ENCODE results near the gene LRRC75B.

Gene LRRC75B

DNA sequence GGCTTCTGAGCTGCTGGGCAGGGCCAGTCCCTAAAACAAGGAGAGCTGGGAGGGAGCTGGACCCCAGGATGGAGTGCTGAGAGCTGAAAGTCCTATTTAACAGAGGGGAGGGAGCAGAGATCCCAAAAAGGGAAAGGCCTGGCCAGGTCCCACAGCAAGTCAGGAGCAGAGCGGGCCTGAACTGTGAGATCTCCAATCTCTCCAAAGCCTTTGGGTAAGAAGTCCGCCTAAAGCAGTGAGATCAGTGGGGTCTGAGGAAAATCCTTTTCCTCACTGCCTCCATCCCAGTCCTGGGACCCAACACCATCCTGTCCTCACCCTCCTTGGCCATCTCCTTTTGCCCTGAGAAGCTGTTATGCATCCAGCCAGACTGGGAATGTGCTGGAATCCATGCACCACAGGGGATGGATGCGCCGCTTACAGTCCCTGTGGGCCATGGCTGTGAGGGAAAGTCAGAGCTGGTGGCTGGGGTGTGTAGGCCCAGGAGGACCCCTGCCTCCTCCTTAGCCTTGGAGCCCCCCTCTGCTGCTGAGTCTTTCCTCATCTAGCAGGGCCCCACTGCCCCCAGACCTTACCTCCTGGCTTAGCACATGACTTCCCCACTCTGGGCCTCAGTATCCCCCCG is 8.6 kb downstream of the LRRC75B start:
- Histone ChIP-seq H3K9ac (ENCODE audit: low read depth, low read length) (no peak overlapping the region), H3K4me1 (ENCODE audit: control insufficient read depth, insufficient read depth, low read length) (no peaks in the 10 kb centered on the region), H3K4me3 (ENCODE audit: low read depth, low read length) (no peak overlapping the region), H3K9me3 (ENCODE audit: control insufficient read depth, insufficient read depth, low read length) (no peaks in the 10 kb centered on the region), H3K36me3 (ENCODE audit: control insufficient read depth, insufficient read depth, low read length) (peaks cover 10% of the 10 kb centered on the region), H3K27ac (ENCODE audit: low read depth, low read length) (no peak overlapping the region), H3K27me3 (ENCODE audit: control insufficient read depth, insufficient read depth, low read length) (no peaks in the 10 kb centered on the region)

GRCh38 chr22:24583221-24584165 is 9.4 kb downstream of the LRRC75B start:
- Histone ChIP-seq H3K4me1 (ENCODE audit: control insufficient read depth, insufficient read depth, low read length) (no peaks in the 10 kb centered on the region), H3K9me3 (ENCODE audit: control insufficient read depth, insufficient read depth, low read length) (no peaks in the 10 kb centered on the region), H3K27ac (ENCODE audit: low read depth, low read length) (no peak overlapping the region), H3K9ac (ENCODE audit: low read depth, low read length) (no peak overlapping the region), H3K4me3 (ENCODE audit: low read depth, low read length) (no peak overlapping the region), H3K27me3 (ENCODE audit: control insufficient read depth, insufficient read depth, low read length) (no peaks in the 10 kb centered on the region), H3K36me3 (ENCODE audit: control insufficient read depth, insufficient read depth, low read length) (peaks cover 10% of the 10 kb centered on the region)

DNA sequence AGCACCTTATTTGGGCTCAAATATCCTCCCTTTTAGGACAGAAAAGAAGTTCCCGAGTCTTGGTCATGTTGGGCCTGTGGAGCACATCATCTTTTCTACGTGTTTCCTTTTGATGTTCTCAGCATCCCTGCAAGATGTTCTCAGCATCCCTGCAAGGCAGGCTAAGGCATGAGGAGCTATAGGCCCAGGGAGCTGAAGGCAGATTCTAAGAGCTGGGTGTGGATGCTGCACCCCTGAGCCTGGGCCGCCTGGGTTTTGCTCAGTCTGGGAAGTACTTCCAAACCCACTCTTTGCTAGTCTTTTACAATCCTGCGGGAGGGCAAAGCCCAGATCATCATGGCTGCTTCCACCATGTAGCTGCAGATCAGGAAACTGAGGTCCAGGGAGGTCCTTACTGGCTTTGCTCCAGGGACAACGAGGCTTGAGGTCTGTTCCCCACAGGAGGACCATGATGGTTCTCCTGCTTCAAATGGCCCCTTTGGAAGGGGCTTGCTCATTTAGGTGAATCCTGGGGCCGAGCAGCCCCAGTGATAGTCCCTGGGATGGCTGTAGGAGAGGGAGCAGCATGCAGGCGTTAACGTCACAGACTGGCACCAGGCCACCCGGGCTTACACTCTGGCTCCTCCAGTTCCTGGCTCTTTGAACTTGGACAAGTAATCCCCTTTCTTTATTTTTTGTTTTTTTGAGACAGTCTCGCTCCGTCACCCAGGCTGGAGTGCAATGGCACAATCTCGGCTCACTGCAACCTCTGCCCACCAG is 10.6 kb downstream of the LRRC75B start:
- no peaks in the 10 kb centered on the region for H3K9me3 ChIP-seq (ENCODE audit: control insufficient read depth, insufficient read depth, low read length)
- H3K9ac ChIP-seq (ENCODE audit: low read depth, low read length): no peak overlapping the region
- no peak overlapping the region for H3K4me3 ChIP-seq (ENCODE audit: low read depth, low read length)
- no peaks in the 10 kb centered on the region for H3K4me1 ChIP-seq (ENCODE audit: control insufficient read depth, insufficient read depth, low read length)
- no peaks in the 10 kb centered on the region for H3K27me3 ChIP-seq (ENCODE audit: control insufficient read depth, insufficient read depth, low read length)
- H3K36me3 ChIP-seq (ENCODE audit: control insufficient read depth, insufficient read depth, low read length): no peaks in the 10 kb centered on the region
- no peak overlapping the region for H3K27ac ChIP-seq (ENCODE audit: low read depth, low read length)

- Histone ChIP-seq H3K27me3 (ENCODE audit: control insufficient read depth, insufficient read depth, low read length) (no peaks in the 10 kb centered on the region), H3K9me3 (ENCODE audit: control insufficient read depth, insufficient read depth, low read length) (no peaks in the 10 kb centered on the region), H3K27ac (ENCODE audit: low read depth, low read length) (no peak overlapping the region), H3K36me3 (ENCODE audit: control insufficient read depth, insufficient read depth, low read length) (peaks cover 10% of the 10 kb centered on the region; the same call in 1 of the 2 replicates), H3K4me1 (ENCODE audit: control insufficient read depth, insufficient read depth, low read length) (no peaks in the 10 kb centered on the region), H3K4me3 (ENCODE audit: low read depth, low read length) (no peak overlapping the region), H3K9ac (ENCODE audit: low read depth, low read length) (no peak overlapping the region)
Measured at GRCh38 chr22:24580276-24580675, 12.6 kb downstream of the LRRC75B start.

DNA sequence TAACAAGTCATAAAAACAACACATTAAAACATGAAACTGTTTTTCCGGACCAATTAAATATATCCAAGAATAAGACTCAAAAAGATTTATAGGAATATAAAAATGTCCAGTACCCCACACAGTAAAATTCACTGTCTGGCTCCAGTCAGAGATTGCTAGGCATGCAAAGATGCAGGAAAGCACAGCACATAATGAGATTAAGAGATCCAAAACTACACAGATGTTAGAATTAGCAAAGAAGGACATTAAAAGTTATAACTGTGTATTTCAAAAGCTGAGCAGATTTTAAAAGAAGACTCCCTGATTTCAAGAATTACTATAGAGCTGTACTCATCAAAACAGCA is 13.6 kb downstream of the LRRC75B start:
- peak overlapping the region; percentile 31 for H3K27ac ChIP-seq (ENCODE audit: low read depth, low read length)
- no peak overlapping the region for H3K4me3 ChIP-seq (ENCODE audit: low read depth, low read length)
- no peak overlapping the region for H3K9ac ChIP-seq (ENCODE audit: low read depth, low read length)

DNA sequence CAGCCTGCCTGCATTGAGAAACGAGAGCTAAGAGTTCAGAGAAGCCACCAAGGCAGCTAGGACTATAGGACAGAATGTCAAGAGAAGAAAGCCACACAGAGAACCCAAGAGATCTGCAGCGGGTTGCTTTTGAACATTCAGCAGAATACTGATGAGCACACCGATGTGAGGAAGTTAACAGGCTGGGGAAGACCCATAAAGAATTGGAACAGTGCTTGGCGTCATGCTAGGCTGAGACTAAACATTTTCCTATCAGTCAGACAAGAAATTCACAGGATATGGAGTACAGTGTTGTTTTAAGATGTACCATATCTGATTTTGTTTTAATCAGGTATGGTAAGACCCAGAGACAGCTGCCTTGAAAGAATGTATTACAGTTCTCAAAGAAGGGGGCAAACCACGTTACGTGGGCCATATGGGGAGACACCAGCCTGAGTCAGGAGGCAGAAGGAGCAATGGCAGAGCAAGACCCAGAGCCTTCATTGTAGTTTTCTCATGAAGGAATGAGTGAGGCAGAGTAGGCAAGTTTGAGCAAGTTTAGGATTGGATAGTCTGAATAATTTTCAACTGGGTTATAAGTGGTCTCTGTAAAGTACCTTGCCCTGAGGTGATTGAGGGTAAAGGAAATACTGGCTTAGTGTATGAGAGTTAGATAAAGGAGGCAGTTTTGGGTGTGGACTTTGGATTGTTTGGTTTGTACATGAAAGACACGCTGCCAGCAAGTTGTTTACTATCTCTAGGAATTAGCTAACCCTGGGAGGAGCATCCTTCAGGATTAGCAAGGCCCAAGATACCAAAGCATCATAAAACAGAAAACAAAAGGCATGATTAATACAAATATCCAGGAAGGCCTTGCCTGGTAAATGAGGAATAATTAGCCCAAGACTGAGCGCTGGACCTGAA is 14.3 kb downstream of the LRRC75B start:
- H3K9ac ChIP-seq (ENCODE audit: low read depth, low read length): no peak overlapping the region
- no peak overlapping the region for H3K4me3 ChIP-seq (ENCODE audit: low read depth, low read length)
- H3K27ac ChIP-seq (ENCODE audit: low read depth, low read length): peak overlapping the region; percentile 43
- no peaks in the 10 kb centered on the region for H3K9me3 ChIP-seq (ENCODE audit: control insufficient read depth, insufficient read depth, low read length)
- H3K4me1 ChIP-seq (ENCODE audit: control insufficient read depth, insufficient read depth, low read length): no peaks in the 10 kb centered on the region
- H3K27me3 ChIP-seq (ENCODE audit: control insufficient read depth, insufficient read depth, low read length): no peaks in the 10 kb centered on the region
- peaks cover 25% of the 10 kb centered on the region for H3K36me3 ChIP-seq (ENCODE audit: control insufficient read depth, insufficient read depth, low read length)

More for the DNA sequence above, 13.6 kb downstream of the LRRC75B start:
- no peaks in the 10 kb centered on the region for H3K9me3 ChIP-seq (ENCODE audit: control insufficient read depth, insufficient read depth, low read length)
- H3K27me3 ChIP-seq (ENCODE audit: control insufficient read depth, insufficient read depth, low read length): no peaks in the 10 kb centered on the region
- peaks cover 19% of the 10 kb centered on the region for H3K36me3 ChIP-seq (ENCODE audit: control insufficient read depth, insufficient read depth, low read length)
- H3K4me1 ChIP-seq (ENCODE audit: control insufficient read depth, insufficient read depth, low read length): no peaks in the 10 kb centered on the region

GRCh38 chr22:24576778-24577177 is 16.1 kb downstream of the LRRC75B start:
- no peaks in the 10 kb centered on the region for H3K4me1 ChIP-seq (ENCODE audit: control insufficient read depth, insufficient read depth, low read length)
- H3K9me3 ChIP-seq (ENCODE audit: control insufficient read depth, insufficient read depth, low read length): no peaks in the 10 kb centered on the region
- H3K27ac ChIP-seq (ENCODE audit: low read depth, low read length): no peak overlapping the region
- peaks cover 42% of the 10 kb centered on the region for H3K36me3 ChIP-seq (ENCODE audit: control insufficient read depth, insufficient read depth, low read length)
- no peak overlapping the region for H3K9ac ChIP-seq (ENCODE audit: low read depth, low read length)
- H3K27me3 ChIP-seq (ENCODE audit: control insufficient read depth, insufficient read depth, low read length): no peaks in the 10 kb centered on the region
- no peak overlapping the region for H3K4me3 ChIP-seq (ENCODE audit: low read depth, low read length)

GRCh38 chr22:24571266-24571665 is 21.6 kb downstream of the LRRC75B start:
- no peak overlapping the region for H3K4me3 ChIP-seq (ENCODE audit: low read depth, low read length)
- H3K27ac ChIP-seq (ENCODE audit: low read depth, low read length): no peak overlapping the region

DNA sequence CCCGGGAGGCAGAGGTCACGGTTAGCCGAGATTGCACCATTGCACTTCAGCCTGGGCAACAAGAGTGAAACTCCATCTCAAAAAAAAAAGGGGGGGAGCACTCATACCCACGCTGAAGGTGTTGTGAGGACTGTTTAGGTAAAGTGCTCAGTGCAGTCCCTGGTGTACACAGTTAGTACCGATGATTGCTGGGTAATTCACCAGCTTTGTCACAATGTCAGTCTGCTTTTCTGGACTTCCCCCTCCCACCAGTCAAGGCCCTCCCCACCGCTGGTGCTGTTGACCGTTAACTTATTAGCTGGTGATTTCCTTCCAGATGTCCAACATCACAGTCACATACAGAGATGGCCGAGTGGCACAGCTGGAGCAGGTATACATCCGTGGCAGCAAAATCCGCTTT is 25.2 kb downstream of the LRRC75B start:
- Histone ChIP-seq H3K4me3 (ENCODE audit: low read depth, low read length) (no peak overlapping the region), H3K9me3 (ENCODE audit: control insufficient read depth, insufficient read depth, low read length) (no peaks in the 10 kb centered on the region), H3K27ac (ENCODE audit: low read depth, low read length) (no peak overlapping the region), H3K9ac (ENCODE audit: low read depth, low read length) (no peak overlapping the region), H3K4me1 (ENCODE audit: control insufficient read depth, insufficient read depth, low read length) (no peaks in the 10 kb centered on the region), H3K27me3 (ENCODE audit: control insufficient read depth, insufficient read depth, low read length) (no peaks in the 10 kb centered on the region), H3K36me3 (ENCODE audit: control insufficient read depth, insufficient read depth, low read length) (peaks cover 90% of the 10 kb centered on the region)

More at GRCh38 chr22:24571266-24571665, 21.6 kb downstream of the LRRC75B start:
- Histone ChIP-seq H3K4me1 (ENCODE audit: control insufficient read depth, insufficient read depth, low read length) (no peaks in the 10 kb centered on the region), H3K27me3 (ENCODE audit: control insufficient read depth, insufficient read depth, low read length) (no peaks in the 10 kb centered on the region), H3K9me3 (ENCODE audit: control insufficient read depth, insufficient read depth, low read length) (no peaks in the 10 kb centered on the region), H3K9ac (ENCODE audit: low read depth, low read length) (no peak overlapping the region), H3K36me3 (ENCODE audit: control insufficient read depth, insufficient read depth, low read length) (peaks cover 84% of the 10 kb centered on the region)

- H3K4me3 ChIP-seq (ENCODE audit: low read depth, low read length): no peak overlapping the region
- no peak overlapping the region for H3K27ac ChIP-seq (ENCODE audit: low read depth, low read length)
- no peaks in the 10 kb centered on the region for H3K4me1 ChIP-seq (ENCODE audit: control insufficient read depth, insufficient read depth, low read length)
- H3K27me3 ChIP-seq (ENCODE audit: control insufficient read depth, insufficient read depth, low read length): no peaks in the 10 kb centered on the region
- no peak overlapping the region for H3K9ac ChIP-seq (ENCODE audit: low read depth, low read length)
- H3K9me3 ChIP-seq (ENCODE audit: control insufficient read depth, insufficient read depth, low read length): no peaks in the 10 kb centered on the region
- H3K36me3 ChIP-seq (ENCODE audit: control insufficient read depth, insufficient read depth, low read length): peaks cover 88% of the 10 kb centered on the region
Measured at GRCh38 chr22:24566899-24567511, 25.9 kb downstream of the LRRC75B start.
